KMS-11 (cell line): ENCODE measurements around the gene NR0B2.
"Not testable (repeated sequence)": the region's sequence is repeated elsewhere in the genome, so short reads cannot be mapped to it uniquely, and the experiment has no call there.

Source experiments
- H2AFZ ChIP-seq: fragments of 200-600 bp; sonication (generic); 2 replicates; pipeline ENCODE4 v1.6.1; 2016; ENCODE audit warnings: antibody characterized with exemption, mixed run types, low read depth
- H3K27ac ChIP-seq: fragments of 200-600 bp; sonication (generic); 2 replicates; pipeline ENCODE4 v1.6.1; 2016; ENCODE audit warnings: mild to moderate bottlenecking, mixed run types
- H3K27me3 ChIP-seq: fragments of 200-600 bp; sonication (generic); 2 replicates; pipeline ENCODE4 v1.6.1; 2017; ENCODE audit warnings: mild to moderate bottlenecking, low read depth, mixed run types, moderate library complexity; ENCODE audit not compliant: insufficient read depth
- H3K36me3 ChIP-seq: fragments of 200-600 bp; sonication (generic); 2 replicates; pipeline ENCODE4 v1.6.1; 2017; ENCODE audit warnings: mild to moderate bottlenecking, mixed run types; ENCODE audit not compliant: insufficient read depth
- H3K4me1 ChIP-seq: fragments of 200-600 bp; sonication (generic); 2 replicates; pipeline ENCODE4 v1.6.1; 2016; ENCODE audit warnings: mild to moderate bottlenecking, low read depth, mixed run types; ENCODE audit not compliant: poor library complexity, severe bottlenecking
- H3K4me2 ChIP-seq: fragments of 200-600 bp; sonication (generic); 2 replicates; pipeline ENCODE4 v1.7.0; 2016; ENCODE audit warnings: mild to moderate bottlenecking, mixed run types
- H3K4me3 ChIP-seq: fragments of 200-600 bp; sonication (generic); IDR thresholded peaks from 2 replicates; pipeline ENCODE4 v1.6.1; 2017; ENCODE audit warnings: low read depth, low read length, mixed read lengths; ENCODE audit not compliant: insufficient read depth
- H3K79me2 ChIP-seq: fragments of 200-600 bp; sonication (generic); 2 replicates; pipeline ENCODE4 v1.6.1; 2016; ENCODE audit warnings: low read depth, mixed run types; ENCODE audit not compliant: insufficient read depth
- H3K9ac ChIP-seq: fragments of 200-600 bp; sonication (generic); 2 replicates; pipeline ENCODE4 v1.6.1; 2016; ENCODE audit warnings: mild to moderate bottlenecking, mixed run types
- H4K20me1 ChIP-seq: fragments of 200-600 bp; sonication (generic); 2 replicates; pipeline ENCODE4 v1.6.1; 2016; ENCODE audit warnings: mild to moderate bottlenecking, mixed run types; ENCODE audit not compliant: insufficient read depth
- CTCF ChIP-seq: fragments of 200-600 bp; sonication (generic); conservative IDR thresholded peaks from 2 replicates; pipeline ENCODE4 v1.6.1; 2017; ENCODE audit warnings: low read depth, mild to moderate bottlenecking, antibody characterized with exemption, low read length, moderate library complexity, mixed read lengths

The NR0B2 gene

DNA sequence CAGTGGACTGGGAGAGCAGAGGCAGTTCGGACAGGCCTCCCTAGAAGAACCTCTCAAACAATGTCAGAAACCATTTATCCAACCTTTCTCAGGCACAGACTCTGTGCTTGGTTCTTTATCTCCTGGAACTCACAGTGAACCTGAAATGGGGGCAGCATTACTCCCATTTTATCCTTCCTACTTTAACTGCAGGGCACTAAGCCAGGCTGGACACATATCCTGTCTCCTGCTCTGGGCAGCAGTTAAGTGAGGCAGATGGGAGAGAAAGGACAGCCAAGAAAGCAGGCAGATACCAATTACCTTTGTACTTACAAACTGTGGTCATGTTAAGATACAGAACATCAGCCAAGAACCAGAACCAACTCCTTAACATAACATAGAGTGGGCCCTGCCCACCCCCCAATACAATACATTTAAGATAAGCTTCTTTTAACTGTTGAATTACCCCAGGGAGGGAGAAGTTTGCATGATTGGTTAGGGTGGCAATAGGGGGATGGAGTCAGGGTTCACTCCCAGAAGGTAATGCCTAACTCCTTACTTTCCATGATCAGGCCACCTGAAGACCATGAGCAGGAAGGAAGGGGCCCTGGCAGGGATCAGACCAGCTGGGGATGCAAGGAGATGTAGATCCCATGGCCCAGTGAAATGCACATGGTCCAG, 35.6 kb upstream of the NR0B2 start:
- H4K20me1 ChIP-seq: no peaks in the 10 kb centered on the region
- H3K4me3 ChIP-seq: no peak overlapping the region
- H3K27ac ChIP-seq: no peak overlapping the region
- H3K4me2 ChIP-seq: no peak overlapping the region
- no peaks in the 10 kb centered on the region for H3K79me2 ChIP-seq
- no peaks in the 10 kb centered on the region for H3K27me3 ChIP-seq
- no peaks in the 10 kb centered on the region for H3K36me3 ChIP-seq
- TF ChIP-seq CTCF: no peak
- no peak overlapping the region for H2AFZ ChIP-seq
- H3K9ac ChIP-seq: no peak overlapping the region
- no peaks in the 10 kb centered on the region for H3K4me1 ChIP-seq

DNA sequence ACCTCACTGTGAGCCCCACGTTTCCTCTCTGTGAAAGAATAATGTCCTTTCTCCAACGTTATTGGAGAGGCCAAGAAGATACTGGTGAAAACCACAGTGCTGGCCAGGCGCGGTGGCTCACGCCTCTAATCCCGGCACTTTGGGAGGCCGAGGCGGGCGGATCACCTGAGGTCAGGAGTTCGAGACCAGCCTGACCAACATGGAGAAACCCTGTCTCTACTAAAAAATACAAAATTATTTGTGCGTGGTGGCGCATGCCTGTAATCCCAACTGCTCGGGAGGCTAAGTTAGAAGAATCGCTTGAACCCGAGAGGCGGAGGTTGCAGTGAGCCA, 34.9 kb upstream of the NR0B2 start:
- H3K4me1 ChIP-seq: not testable (repeated sequence)

DNA sequence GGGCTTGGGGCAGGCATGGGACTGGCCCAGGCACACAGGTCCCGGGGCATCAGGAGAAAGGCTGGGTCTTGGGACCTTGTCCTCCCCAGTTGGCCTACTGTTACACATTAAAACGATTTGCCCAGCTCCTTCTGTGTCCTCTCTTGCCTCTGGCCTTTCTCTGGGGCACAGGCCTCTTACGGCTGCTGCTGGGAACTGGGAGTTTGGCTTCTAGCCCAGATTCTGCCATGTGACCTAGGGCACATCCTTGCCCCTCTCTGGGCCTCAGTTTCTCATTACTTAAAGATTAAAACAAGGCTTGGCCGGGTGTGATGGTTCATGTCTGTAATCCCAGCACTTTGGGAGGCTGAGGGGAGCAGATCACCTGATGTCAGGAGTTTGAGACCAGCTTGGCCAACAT, 32.5 kb upstream of the NR0B2 start:
- no peak overlapping the region for H3K9ac ChIP-seq
- no peaks in the 10 kb centered on the region for H3K27me3 ChIP-seq
- no peaks in the 10 kb centered on the region for H4K20me1 ChIP-seq
- H3K36me3 ChIP-seq: no peaks in the 10 kb centered on the region
- H3K4me1 ChIP-seq: no peaks in the 10 kb centered on the region
- no peak for TF ChIP-seq CTCF
- H3K4me2 ChIP-seq: no peak overlapping the region
- H3K79me2 ChIP-seq: no peaks in the 10 kb centered on the region
- no peak overlapping the region for H2AFZ ChIP-seq
- H3K27ac ChIP-seq: no peak overlapping the region
- no peak overlapping the region for H3K4me3 ChIP-seq

More for the DNA sequence above, 34.9 kb upstream of the NR0B2 start:
- not testable (repeated sequence) for H3K36me3 ChIP-seq, H3K27ac ChIP-seq, H2AFZ ChIP-seq, H3K27me3 ChIP-seq, H3K4me3 ChIP-seq, H3K4me2 ChIP-seq, H3K79me2 ChIP-seq, H3K9ac ChIP-seq, H4K20me1 ChIP-seq

DNA sequence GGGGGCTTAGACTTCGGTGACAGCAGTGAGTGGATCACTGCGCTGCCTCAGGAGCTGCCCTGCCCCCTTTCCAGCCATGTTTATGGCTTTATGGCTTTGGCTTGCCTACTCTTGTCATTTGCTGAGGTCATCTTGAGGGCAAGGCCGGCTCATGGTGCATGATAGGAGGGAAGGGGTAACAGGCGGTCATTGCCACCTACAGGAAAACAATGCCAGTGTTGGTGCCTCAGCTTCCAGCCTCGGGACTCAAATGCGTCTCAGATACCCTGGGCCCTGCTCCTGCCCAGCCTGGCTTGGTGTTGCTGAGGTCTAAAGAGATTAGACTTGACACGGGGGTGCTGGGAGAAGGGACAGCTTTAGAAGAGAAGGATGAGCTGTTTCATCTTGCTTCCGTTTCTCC, 32.0 kb upstream of the NR0B2 start:
- TF ChIP-seq CTCF: no peak
- Histone ChIP-seq H3K9ac (no peak overlapping the region), H3K36me3 (no peaks in the 10 kb centered on the region), H2AFZ (no peak overlapping the region), H3K4me3 (no peak overlapping the region), H4K20me1 (no peaks in the 10 kb centered on the region), H3K27me3 (no peaks in the 10 kb centered on the region), H3K4me2 (no peak overlapping the region), H3K4me1 (no peaks in the 10 kb centered on the region), H3K79me2 (no peaks in the 10 kb centered on the region), H3K27ac (no peak overlapping the region)

GRCh38 chr1:26945138-26945537, 31.4 kb upstream of the NR0B2 start:
- no peaks in the 10 kb centered on the region for H4K20me1 ChIP-seq
- no peaks in the 10 kb centered on the region for H3K36me3 ChIP-seq
- no peak overlapping the region for H2AFZ ChIP-seq
- no peak overlapping the region for H3K27ac ChIP-seq
- H3K4me2 ChIP-seq: no peak overlapping the region
- H3K79me2 ChIP-seq: no peaks in the 10 kb centered on the region
- H3K4me1 ChIP-seq: no peaks in the 10 kb centered on the region
- no peak overlapping the region for H3K9ac ChIP-seq
- H3K27me3 ChIP-seq: no peaks in the 10 kb centered on the region
- H3K4me3 ChIP-seq: no peak overlapping the region
- TF ChIP-seq CTCF: no peak
